ENCODE measurements around the gene HLA-F.

Gene HLA-F

GRCh38 chr6:29723262-29723665 lies at the start of gene HLA-F:
HLA-F (plus strand) TSS chr6:29723434; CDS start chr6:29723464, 30 bp downstream.
- peak; percentile 79 for DNase-seq (ENCODE audit: low read depth)

- DNase-seq (ENCODE audit: low read depth), result no peak
Observed at GRCh38 chr6:29674008-29674407, 49.2 kb upstream of the HLA-F start.

- no peak for DNase-seq (ENCODE audit: low read depth)
Observed at GRCh38 chr6:29675561-29675960, 47.7 kb upstream of the HLA-F start.

GRCh38 chr6:29676981-29677601 lies 46.1 kb upstream of the HLA-F start:
- DNase-seq (ENCODE audit: low read depth), result no peak

- no peak for DNase-seq (ENCODE audit: low read depth)
Observed at GRCh38 chr6:29678114-29678513, 45.1 kb upstream of the HLA-F start.

- no peak for DNase-seq (ENCODE audit: low read depth)
Observed at GRCh38 chr6:29679962-29680361, 43.3 kb upstream of the HLA-F start.

GRCh38 chr6:29680416-29680815 lies 42.8 kb upstream of the HLA-F start:
- DNase-seq (ENCODE audit: low read depth), result no peak

GRCh38 chr6:29680904-29681303 lies 42.3 kb upstream of the HLA-F start, which contains the start of gene ZFP57:
ZFP57 (minus strand) TSS chr6:29681152; CDS start chr6:29677003, 4,149 bp downstream.
- DNase-seq (ENCODE audit: low read depth), result no peak

- no peak for DNase-seq (ENCODE audit: low read depth)
Observed at GRCh38 chr6:29681811-29682210, 41.4 kb upstream of the HLA-F start.

GRCh38 chr6:29685718-29686326 lies 37.4 kb upstream of the HLA-F start:
- no peak for DNase-seq (ENCODE audit: low read depth)

- no peak for DNase-seq (ENCODE audit: low read depth)
Observed at GRCh38 chr6:29694637-29695036, 28.6 kb upstream of the HLA-F start.

GRCh38 chr6:29696147-29697125 lies 26.8 kb upstream of the HLA-F start:
- no peak for DNase-seq (ENCODE audit: low read depth)

- DNase-seq (ENCODE audit: low read depth), result no peak
Observed at GRCh38 chr6:29702519-29703103, 20.6 kb upstream of the HLA-F start.

GRCh38 chr6:29705389-29706231 lies 17.6 kb upstream of the HLA-F start:
- peak; percentile 44 for DNase-seq (ENCODE audit: low read depth)

- no peak for DNase-seq (ENCODE audit: low read depth)
Observed at GRCh38 chr6:29708432-29709179, 14.6 kb upstream of the HLA-F start.

GRCh38 chr6:29709188-29709587 lies 14.0 kb upstream of the HLA-F start:
- no peak for DNase-seq (ENCODE audit: low read depth)

GRCh38 chr6:29710281-29710941 lies 12.8 kb upstream of the HLA-F start:
- DNase-seq (ENCODE audit: low read depth), result no peak

GRCh38 chr6:29720863-29721262 lies 2.4 kb upstream of the HLA-F start:
- DNase-seq (ENCODE audit: low read depth), result no peak

- DNase-seq (ENCODE audit: low read depth), result no peak
Observed at GRCh38 chr6:29723666-29724588, 693 bp downstream of the HLA-F start.
